ENCODE measurements around the gene DCLK1.

DCLK1 gene

GRCh38 chr13:36131222-36131930 lies at the start of gene DCLK1:
DCLK1 (minus strand) TSS chr13:36131382.
- peak; percentile 42 for DNase-seq

- DNase-seq, result no peak
Observed at GRCh38 chr13:36175621-36176020, 44.4 kb upstream of the DCLK1 start.

GRCh38 chr13:36174923-36175322 lies 43.7 kb upstream of the DCLK1 start:
- DNase-seq, result no peak

DNA sequence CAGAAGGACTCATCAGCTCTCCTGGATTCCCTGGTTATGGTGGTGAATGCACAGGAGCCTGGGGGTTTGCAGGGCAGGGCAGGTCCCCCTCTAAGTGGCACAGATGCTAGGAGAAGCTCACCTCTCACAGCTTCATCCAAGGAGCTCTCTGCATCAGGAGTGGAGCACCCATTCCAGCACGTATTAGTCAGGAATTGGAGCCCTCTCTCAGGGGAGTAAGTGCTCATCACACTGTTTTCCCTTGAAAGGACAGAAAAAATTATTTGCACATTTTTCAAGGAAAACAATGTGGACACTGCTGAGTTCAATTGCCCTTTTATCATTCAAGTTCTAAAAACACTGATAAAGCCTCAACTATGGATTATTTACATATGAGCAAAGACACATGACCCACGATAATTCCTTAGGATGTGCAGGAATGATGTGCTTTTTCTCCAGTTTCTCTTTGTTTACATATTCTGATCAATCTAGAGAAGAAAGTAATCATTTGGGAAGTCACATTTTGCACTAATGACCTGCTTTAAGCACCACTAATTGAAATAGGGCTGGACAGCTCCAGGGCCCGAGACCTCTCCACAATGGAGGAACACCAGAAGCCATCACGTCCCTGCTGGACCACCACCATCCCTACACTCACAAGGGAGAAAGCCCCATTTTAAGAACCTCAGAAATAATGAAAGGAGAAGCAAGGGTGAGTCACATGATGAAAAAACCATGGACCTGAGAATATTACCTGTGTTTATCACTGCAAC lies 42.6 kb upstream of the DCLK1 start:
- no peak for DNase-seq

DNA sequence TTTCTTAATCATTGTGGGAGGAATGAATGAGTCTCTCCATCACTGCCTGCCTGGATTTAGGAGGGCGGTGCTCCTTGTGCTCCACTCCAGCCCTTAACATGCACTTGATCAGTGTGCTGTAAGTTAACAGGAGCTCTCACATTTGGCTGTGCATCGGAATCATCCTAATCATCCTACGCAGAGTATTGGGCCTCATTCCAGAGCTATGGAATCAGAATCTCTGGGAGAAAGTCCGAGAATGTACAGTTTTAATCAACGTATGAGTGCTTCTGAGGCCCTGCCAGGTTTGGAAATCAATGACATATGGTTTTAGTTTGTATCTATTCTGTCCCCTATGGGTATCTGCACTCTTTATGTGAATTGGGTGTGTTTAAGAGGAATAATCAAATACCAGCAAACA lies 34.9 kb upstream of the DCLK1 start:
- DNase-seq, result no peak

DNA sequence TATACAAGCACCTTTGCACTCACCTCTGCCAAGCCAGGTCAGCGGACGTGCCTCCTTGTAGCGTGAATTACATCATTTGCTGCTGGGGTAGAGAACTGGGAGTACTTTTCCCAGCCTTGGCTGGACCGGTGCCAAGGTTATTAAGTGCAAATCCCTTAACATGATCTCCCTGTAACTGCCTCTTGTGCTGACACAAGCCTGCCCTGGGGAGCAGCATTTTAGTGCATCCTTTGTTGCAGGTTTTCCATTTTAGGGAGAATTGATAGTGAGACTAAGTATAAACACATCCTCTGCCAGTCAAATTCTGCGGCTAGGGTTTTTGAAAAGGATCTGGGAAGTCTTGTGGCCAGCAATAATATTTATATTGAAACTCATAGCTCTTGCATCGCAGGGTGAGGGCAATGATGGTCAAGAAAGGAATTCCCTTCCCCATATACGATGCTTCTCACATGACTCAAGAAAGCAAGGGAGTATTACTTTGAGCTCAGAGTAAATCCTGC lies 32.7 kb upstream of the DCLK1 start:
- DNase-seq, result peak; percentile 90

- no peak for DNase-seq
Observed at GRCh38 chr13:36163286-36163685, 32.1 kb upstream of the DCLK1 start.

DNA sequence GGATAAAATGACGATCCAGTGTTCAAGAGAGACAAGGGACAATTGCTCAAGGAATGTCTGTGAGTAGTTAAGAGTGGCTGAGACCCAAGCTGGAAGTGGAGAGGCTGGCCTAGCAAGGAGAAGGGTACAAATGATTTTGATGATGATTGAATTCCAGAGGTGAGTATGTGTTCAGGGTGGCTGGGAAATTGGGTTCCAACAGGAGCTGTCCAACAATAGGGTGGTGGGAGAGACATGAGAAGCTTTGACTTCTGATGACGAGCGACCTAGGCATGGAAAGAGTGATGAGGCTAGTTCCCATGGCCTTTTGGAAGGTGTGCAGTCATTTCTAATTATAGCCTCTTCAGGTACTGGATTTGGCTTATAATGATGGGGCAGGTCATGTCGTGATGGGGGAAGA lies 29.1 kb upstream of the DCLK1 start:
- no peak for DNase-seq

DNA sequence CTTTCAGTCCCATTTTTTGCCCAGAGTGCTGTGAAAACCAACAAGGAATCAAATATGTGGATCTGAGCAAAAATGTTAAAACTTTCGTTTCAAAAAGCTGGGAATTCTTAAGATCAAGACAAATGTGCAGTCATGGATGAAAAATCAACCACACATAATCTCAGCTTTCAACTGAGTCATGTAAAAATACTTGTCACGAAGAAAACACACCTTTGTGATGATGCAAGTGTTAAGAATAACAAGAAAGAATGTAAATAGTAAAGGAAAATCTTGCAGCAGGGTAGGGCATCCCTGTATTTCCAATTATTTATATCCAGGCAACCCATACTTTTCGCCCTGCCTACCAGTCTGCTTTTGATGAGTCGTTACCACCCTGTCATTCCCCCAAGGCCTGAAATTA lies 27.4 kb upstream of the DCLK1 start:
- no peak for DNase-seq

DNA sequence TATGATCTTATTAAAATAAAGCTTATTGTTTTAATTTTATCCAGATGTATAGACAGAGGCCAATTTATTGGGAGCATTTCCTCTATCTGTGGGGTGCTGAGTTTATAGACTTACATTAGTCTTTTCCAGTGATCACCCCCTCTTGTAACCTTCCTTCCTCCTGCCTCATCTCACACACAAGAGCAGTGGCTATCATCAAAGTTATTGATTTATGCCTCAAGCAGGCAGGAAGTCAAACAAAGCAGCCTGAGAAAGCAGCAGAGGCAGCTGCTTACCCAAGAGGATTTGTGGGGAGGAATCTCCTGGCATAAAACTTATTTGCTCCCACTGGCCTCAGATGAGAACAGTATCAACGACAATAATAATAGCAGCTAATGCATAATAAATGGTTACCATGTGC lies 26.3 kb upstream of the DCLK1 start:
- DNase-seq, result peak; percentile 5

DNA sequence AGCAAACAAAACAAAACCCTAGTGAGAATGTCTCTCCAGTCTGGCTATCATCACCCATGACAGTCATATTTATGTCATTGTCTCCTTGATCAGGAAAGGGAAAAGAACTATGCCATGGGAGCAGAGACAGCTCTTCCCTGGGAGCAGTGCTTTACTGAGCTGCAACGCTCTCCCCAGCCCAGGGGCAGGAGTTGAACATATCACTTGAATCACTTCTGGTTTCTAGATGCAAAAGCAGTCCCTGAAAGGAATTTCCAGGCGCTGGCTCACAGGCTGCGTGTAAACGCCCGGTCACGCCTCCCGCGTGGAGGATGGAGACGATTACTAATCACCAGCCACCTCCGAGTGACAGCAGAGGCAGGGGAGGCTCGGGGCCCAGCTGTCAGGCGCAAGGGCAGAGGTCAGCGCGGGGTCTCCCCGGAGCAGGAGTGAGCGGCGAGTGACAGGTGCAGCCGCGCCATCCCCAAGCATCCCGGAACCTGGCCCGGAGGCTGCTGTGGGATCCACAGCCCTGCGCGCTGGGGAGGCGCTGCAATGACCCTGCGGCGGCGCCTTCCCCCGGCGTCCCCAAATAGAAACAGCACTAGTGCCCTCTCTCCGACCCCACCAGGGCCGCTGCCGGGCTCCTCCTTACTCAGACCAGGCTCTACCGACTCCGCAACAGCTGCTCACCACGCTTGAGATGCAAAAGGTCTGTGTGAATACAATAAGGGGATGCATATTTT lies 23.5 kb upstream of the DCLK1 start:
- no peak for DNase-seq

GRCh38 chr13:36151591-36151990 lies 20.4 kb upstream of the DCLK1 start:
- no peak for DNase-seq

DNA sequence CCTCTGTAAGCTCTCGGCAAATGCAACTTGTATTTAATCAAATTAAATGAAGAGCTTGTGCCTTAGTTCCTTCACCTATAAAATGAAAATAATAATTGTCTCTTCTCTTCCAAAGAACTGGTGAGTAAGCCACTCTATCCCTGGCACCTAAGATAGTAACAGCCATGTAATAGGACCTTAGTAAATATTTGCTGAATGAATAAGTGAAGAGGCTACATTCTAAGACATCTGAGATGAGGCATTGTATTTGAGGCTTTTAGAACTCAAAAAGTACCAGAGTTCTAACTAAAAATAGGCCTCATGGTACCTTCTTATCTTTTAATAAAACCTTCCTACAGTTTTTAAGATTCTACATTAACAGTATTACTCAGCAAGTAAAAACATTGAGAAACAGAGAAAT lies 17.3 kb upstream of the DCLK1 start:
- DNase-seq, result no peak

DNA sequence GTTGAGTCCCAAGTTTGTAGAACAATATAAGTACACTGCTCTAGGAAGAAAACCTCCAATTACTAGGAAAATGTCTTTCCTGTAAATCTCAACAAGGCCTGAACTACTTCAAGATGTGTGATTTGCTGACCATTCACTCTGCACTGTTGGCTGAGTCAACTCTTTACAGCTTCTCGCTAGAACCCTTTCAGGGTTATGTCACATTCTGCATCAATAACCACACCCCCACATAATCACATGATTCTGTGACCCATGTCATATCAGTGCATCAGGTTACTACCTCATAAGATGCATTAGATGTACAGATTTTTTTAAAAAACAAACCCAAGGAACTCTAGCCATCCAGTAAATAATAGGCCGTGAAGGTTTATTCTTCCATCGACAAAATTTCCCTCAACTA lies 16.1 kb upstream of the DCLK1 start:
- no peak for DNase-seq

DNA sequence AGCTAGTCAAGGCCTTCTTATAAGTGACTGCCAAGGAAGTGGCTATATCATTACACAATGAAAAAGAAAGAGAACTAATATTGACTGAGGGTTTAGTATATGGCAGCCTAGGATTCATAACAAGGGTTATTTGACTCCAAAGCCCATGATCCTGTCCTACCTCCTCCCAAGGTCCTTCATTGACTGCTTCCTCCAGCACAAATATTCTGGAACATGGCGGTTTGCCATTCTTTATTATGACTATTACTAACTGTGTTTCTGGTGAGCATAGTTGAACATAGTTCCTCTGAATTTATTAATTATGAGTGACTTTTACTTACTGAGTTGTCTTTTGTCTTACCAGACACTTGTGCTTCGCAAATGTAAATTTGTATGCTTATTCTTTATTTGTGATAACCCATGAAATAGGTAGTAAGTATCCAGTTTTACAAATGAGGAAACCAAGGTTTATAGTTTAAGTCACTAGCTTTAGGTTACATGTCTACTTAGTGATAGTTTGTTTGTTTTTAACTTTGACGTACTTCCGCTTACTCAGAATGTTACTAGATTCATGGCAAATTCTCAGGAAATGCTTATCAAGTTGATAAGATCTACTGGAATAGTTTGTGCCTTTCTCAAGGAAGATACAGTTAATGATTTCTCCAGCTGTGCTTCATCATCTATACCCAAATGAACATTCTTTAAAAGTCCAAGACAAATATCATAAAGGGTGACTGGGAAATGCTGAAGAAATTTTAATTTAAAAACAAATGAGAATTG lies 15.5 kb upstream of the DCLK1 start:
- DNase-seq, result no peak

DNA sequence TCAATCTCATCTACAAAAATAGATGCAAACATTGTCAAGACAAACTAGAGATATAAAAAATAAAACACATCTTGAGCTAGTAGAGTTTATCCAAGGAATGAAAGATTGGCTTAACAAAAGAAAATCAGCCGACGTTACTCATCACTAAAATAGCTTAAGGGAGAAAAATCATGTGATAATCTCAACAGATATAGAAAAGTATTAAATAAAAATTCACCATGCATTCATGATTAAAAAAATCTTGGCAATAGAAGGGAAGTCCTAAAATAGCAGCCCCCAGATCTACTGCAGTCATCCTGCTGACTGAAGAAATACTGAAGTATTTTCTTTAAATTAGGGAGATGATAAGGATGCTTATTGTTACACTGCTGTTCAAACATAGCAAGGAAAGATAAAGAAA lies 12.6 kb upstream of the DCLK1 start:
- no peak for DNase-seq

DNA sequence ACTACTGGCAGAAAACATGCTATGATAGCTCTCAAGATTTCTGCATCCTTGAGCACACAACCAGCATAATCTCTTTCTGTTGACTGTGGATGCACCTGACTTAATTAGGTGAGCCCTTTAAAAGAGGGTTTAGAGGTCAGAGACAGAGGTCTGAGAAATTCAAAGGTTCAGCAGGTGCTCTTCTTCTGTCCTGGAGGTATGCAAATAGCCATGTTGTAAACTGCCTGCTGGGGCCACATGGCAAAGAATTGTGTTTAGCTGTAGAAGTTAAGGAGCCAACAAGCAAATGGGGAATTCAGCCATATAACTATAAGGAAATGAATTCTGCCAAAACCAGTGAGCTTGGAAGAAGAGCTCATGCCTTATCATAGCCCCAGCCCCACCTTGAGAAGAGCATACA lies 11.6 kb upstream of the DCLK1 start:
- DNase-seq, result no peak

- no peak for DNase-seq
Observed at GRCh38 chr13:36135876-36136275, 4.7 kb upstream of the DCLK1 start.

GRCh38 chr13:36134632-36135031 lies 3.5 kb upstream of the DCLK1 start:
- no peak for DNase-seq

GRCh38 chr13:36133950-36134626 lies 2.9 kb upstream of the DCLK1 start:
- no peak for DNase-seq

DNA sequence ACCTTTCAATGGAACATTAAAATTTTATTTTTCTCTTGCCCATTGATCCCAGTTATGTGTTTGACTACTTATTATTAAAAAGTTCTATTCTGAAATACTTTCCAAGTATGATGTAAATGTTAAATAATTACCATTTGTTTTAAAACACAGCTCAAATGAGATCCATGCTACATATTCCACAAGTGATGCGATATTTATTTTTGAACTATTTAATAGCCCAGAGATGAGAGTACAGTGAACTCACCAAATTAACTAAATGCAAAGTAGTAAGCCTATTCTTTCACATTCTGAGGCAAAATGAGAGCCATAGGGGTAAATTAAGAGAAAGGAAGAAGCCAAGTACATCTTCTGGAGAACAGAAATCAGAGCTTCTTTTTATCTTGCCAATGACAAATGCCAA lies 1.2 kb upstream of the DCLK1 start:
- no peak for DNase-seq

- DNase-seq, result no peak
Observed at GRCh38 chr13:36131931-36132297, 732 bp upstream of the DCLK1 start.
